GM10248 (cell line): ENCODE data around the gene CASZ1.

ENCODE experiments used
- CTCF ChIA-PET: fragments of 300-600 bp; sonication (Branson Sonifier 250); formaldehyde crosslinking; extraction: SDS; loops from one replicate; lab custom pipeline; 2021; ENCODE audit warnings: antibody characterized with exemption; lab: Yijun Ruan, JAX
- POLR2A ChIA-PET: fragments of 350-650 bp; sonication (Branson Sonifier 250); formaldehyde crosslinking; extraction: SDS; loops from one replicate; lab custom pipeline; 2020; ENCODE audit warnings: antibody characterized with exemption; lab: Yijun Ruan, JAX
- DNase-seq: peaks from one replicate; pipeline ENCODE4 v3.0.0; 2012; ENCODE audit errors: extremely low spot score
- CTCF ChIP-seq: IDR thresholded peaks from 2 replicates; pipeline ENCODE4 v1.5.1; 2012; ENCODE audit warnings: mild to moderate bottlenecking, low read depth; ENCODE audit errors: extremely low read depth, missing control alignments, control extremely low read depth

CASZ1 gene

GRCh38 chr1:10621906-10622305 is 174.5 kb downstream of the CASZ1 start:
- ChIA-PET POLR2A (no interaction called here), CTCF (interaction anchor here (1.0 kb wide), 1 partner anchor 109 kb away, joined by 3 read pairs; no protein-coding TSS in a partner anchor)
- TF ChIP-seq CTCF = no peak
- no peak for DNase-seq

GRCh38 chr1:10620776-10621175 is 175.7 kb downstream of the CASZ1 start:
- POLR2A ChIA-PET = no interaction called here
- DNase-seq = no peak
- no peak for TF ChIP-seq CTCF
- CTCF ChIA-PET = no interaction called here

DNA sequence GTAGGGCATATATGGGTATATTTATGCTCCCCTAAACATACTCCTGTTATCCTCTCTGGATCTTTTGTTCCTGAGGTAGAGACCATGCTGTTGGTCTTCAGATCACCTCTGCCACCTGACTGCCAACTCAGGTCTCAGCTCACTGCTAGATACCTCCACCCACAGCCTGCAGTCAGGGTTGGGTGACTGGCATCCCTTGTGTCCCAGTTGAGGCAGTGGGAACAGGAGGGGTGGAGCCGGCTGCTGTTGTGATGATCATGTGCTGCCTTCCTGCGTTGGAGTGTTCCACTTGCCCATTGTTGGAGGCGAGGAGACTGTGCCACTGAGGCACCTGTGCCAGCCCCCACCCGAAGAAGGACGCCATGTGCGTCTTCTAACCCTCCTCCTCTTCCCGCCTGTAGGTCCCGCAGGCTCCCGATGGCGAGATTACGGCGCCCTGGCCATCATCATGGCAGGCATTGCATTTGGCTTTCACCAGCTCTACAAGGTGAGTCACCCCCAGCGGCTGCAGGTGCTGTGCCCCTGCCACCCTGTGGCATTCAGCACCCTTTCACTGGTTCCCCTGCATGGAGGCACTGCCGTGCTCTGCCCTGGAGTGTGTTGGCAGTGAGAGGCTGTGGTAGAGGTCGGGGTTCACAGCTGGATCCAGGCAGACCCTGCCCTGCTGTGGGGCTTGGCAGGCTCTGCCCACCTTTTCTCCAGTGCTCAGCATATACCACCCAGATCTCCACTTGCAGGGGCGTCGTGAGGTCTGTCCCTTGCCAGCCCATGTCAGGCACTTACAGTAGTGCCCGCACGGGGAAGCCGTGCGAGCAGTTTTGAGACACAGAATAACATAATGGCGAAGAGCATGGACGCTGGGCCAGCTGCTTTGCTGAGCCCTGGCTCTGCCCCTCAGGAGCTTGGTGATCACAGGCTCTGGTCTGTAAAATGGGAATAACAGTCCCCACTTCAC is 178.2 kb downstream of the CASZ1 start:
- DNase-seq = no peak
- TF ChIP-seq CTCF = no peak
- ChIA-PET POLR2A (no interaction called here), CTCF (no interaction called here)

DNA sequence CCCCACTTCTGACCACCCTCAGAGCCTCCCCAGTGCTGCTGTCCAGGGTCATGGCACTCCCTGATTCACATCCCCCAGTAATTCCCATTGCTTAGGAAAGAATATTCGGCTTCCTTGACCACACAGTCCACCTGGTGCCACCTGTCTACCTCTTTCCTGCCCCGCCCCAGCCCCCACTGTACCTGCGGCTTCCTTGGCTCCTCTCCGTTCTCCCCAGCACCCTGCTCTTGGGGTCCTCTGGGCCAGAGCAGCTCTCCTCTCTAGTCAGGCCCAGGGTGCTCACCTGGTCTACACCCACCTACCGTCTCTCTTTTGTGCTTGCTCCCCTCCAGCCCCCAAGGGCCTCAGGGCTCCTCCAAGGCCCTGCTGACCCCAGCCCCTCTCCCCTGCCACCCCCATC is 179.1 kb downstream of the CASZ1 start:
- ChIA-PET CTCF (no interaction called here), POLR2A (no interaction called here)
- TF ChIP-seq CTCF = no peak
- DNase-seq = peak; percentile 16

GRCh38 chr1:10616696-10617095 is 179.8 kb downstream of the CASZ1 start:
- TF ChIP-seq CTCF = no peak
- ChIA-PET CTCF (no interaction called here), POLR2A (no interaction called here)
- DNase-seq = no peak

DNA sequence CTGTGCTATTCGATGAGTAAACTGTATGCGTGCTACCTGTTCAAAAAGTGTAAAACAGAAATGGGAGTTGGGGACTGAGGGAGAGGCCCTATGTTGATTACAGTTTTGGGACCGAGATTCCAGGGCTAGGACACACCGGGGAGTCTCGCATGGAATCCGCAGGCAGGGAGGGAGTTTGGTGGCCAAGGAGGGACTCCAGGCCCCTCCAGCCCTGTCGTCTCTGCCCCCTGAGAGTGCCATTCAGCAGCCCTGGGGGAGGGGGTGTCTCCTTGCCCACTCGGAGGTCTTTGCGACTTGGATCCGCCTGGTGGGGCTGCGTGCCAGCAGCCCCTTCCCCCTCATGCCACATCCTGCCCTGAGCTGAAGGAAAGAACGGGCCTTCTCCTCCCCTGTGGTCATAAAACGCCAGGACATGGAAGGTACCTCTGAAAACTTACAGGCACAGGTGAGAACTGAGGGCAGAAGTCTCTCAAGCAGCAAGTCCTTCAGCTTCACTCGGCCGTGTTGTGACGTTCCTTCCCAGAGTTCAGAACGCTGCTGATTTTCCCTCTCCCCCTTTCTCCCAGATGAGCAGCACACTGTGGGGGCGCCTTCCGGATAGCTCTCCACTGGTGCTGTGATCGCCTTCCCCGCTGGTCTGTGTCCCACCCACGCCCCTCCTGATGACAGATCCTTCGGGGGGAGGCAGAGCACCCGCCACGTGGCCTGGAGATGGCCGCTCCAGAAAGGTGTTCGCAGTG is 180.3 kb downstream of the CASZ1 start:
- CTCF ChIA-PET = no interaction called here
- no peak for DNase-seq
- TF ChIP-seq CTCF = no peak
- POLR2A ChIA-PET = no interaction called here
